ENCODE results near the gene BANP.
"Not testable (repeated sequence)": the region's sequence is repeated elsewhere in the genome, so short reads cannot be mapped to it uniquely, and the experiment has no call there.

BANP gene

DNA sequence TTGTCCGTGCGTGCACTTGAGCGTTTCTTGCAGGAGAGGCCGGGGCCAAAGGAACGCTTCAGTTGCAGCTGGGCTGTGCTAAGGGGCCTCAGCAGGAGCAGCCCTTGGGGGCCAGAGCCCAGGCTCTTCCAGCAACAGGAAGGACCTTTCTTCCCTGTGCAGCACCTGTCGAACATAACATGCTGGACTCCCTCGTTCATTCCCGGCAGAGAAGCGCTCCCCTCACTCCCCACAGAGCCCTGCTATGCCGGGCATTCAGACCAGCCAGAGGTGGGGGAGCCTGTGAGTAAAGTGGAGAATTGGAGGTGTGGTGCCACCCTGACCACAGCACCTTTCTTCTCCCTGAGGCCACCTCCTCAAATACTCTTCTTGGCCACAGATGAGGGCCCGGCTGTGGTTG lies 94.1 kb downstream of the BANP start:
- in situ Hi-C loops (cut with HindIII; ENCODE audit: low sequenced_read_pairs), result not testable (repeated sequence)

DNA sequence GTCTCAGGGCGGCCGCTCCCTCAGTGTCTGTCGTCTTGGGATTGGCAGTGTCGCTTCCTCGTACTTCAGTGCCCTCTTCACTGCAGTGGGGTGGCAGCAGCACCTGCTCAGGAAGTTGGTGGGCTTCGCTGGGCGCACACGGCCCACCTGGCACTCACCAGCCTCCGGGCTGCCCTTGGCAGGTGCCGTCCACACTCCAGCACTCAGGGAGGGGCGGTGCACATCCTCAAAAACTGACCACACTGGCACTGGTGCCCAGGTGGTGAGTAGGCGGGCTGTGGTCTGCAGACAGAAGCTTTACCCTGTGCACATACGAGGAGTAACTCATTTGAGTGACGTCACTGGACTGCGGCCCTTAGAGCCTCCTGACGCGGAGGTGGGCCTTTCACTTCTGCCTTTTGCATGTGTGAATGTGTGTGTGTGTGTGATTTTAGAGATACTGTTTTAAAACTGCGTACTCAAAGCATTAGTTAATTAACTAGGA lies 94.6 kb downstream of the BANP start:
- in situ Hi-C loops (cut with HindIII; ENCODE audit: low sequenced_read_pairs), result no loop called here

DNA sequence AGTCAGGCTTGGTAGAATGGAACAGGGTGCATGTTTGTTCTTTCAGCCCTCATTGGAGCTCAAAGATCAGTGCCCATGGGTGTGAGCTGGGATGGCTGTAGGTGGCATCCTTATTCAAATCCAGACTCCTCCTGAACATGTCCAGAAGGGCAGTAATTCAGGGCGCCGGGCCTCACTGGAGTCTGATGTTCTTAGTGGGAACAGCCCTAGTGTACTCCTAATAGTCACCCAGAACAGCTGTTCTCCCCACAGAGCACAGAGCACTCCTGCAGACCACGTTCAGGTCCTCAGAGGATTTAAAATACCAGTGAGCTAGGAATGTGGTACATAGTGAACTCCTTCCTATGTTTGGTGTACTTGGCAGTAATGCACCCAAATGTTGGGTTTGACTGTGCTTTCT lies 96.2 kb downstream of the BANP start:
- in situ Hi-C loops (cut with HindIII; ENCODE audit: low sequenced_read_pairs), result no loop called here

DNA sequence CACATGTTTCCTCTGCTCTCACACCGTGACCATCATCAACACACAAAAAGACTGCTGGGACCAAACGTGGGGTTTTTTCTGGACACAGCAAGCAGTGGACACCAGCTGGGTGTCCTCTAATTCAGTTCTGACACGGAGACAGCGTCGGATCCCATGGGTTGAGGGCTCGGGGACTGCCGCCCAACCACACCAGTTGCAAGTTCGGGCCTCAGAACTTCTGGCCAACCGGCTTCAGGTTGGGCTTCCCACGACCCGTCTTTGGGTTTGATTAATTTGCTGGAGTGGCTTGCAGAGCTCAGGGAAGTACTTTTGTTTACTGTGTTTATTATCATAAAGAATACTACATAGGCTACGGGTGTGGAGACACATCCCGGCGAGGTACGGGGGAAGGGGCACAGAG lies 97.8 kb downstream of the BANP start:
- in situ Hi-C loops (cut with HindIII; ENCODE audit: low sequenced_read_pairs), result no loop called here

DNA sequence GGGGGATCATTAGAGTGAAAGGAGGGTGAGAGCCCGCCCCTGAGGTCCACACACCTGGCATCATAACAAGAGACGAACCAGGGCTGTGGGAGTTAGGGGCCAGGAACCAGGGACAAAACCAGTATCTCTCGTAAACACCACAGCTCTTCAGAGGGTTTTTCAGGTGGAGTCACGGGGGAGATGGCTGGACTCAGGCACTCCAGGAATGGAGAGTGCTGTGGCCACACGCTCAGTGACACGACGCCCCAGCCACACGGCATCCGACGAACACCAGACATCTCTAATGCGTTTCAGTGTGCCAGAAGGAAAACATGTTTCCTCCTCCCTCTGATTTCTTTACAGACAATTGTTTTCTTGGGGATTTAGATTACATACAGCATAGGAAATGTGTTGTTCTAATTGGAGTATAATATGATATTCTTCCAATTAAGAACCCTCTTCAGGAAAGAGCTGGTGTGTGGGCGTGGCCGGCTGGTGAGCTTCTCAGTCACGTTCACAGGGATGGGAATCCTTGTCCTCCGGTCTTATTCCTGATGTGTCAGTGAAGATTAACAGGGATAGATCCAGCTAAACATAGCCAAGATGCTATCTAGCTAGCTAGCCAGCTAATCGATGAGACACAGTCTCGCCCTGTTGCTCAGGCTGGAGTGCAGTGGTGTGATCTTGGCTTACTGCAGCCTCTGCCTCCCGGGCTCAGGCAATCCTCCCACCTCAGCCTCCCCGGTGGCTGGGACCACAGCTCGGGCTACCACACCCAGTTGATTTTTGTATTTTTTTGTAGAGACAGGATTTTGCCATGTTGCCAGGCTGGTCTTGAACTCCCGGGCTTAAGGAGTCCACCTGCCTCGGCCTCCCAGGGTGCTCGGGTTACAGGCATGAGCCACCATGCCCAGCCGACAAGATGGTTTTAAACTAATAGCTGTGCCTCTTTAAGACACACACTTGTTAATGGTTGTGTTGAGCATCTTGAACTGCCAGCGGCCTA lies 98.6 kb downstream of the BANP start:
- in situ Hi-C loops (cut with HindIII; ENCODE audit: low sequenced_read_pairs), result no loop called here

DNA sequence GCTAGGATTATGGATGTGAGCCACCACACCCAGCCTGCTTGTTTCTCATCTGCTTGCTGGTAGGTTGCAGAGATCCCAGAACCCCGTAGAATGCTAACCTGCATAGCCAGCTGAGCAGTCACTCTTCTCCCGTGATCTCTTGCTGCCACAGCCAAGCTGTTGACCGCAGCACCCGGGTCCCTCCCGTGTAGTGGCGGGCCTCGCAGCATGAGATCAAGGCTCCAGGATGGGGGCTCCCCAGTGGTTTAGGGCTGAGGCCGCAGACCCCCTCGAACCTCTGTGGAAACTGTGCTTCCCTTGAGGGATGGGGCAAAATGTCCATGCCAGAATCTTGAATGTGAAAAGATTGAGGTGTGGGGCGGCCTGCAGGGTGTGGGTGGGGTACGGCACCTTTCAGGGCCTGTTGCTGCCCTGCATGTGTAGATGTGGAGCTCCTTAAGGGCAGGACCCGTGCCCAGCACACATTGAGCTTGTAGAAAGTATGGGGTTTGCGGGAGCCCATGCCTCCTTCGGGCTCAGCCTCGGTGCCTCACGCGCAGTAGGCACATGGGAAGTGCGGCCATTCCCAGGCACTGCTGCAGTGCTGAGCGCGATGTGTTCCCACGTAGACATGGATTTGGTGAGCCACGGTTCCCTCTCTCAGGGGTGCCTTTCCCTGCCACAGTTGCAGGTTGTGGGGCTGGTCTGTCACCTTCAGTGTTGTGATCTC lies 99.9 kb downstream of the BANP start:
- in situ Hi-C loops (cut with HindIII; ENCODE audit: low sequenced_read_pairs), result no loop called here

DNA sequence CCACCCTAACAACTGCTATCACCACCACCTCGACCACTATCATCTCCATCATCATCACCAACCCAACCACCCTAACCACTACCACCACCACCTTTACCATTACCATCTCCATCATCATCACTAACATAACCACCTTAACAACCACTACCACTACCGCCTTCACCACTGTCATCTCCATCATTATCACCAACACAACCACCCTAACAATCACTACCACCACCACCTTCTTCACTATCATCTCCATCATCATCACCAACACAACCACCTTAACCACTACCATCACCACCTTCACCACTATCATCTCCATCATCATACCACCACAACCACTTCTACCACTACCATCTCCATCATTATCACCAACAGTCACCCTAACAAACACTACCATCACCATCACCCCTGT lies 101.4 kb downstream of the BANP start:
- in situ Hi-C loops (cut with HindIII; ENCODE audit: low sequenced_read_pairs), result no loop called here

DNA sequence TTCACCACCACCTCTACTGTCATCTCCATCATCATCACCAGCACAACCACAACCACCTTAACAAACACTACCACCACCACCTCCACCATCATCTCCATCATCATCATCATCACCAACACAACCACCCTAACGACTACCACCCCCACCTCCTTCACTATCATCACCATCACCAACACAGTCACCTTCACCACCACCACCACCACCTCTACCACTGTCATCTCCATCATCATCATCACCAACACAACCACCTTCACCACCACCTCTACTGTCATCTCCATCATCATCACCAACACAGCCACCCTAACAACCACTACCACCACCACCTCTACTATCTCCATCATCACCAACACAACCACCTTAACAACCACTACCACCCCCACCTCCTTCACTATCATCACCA lies 102.2 kb downstream of the BANP start:
- in situ Hi-C loops (cut with HindIII; ENCODE audit: low sequenced_read_pairs), result not testable (repeated sequence)

DNA sequence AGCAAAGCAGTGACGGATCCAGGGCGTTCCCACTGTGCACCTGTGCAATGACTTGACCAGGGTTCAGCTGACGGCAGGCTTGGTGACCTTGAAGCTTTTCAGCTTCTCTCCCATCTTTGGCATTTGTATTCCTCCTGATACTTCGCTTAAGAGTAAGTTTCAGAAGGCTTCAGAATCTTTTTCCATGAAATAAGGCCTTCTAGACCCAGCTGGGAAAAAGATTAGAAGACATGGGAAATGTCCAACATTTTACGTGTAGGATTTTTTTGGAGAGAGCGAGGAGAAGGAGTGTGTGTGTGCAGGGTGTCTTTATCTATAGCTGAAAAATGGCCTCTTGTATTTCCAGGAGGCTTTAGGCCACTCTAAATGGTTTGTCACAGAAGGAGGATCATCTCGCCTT lies 104.1 kb downstream of the BANP start:
- in situ Hi-C loops (cut with HindIII; ENCODE audit: low sequenced_read_pairs), result no loop called here

DNA sequence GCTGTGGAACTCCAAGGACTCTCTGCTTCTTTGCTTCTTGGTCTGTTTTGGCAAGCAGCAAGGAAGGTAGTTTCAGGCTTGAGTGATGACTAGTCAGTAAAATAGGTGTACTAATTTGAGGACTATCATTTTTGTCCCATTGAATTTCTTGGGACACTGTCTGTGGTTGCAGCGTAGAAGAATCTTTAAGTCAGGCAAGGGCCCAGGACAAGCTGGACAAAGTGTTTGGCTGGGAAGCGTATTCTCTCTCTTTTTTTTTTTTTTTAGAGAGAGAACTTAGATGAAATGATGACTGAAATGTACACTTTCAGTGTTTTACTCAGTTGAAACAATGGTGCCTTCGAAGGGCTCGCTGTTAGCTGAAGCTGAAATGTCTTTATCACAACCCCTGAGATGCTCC lies 105.0 kb downstream of the BANP start:
- in situ Hi-C loops (cut with HindIII; ENCODE audit: low sequenced_read_pairs), result no loop called here

DNA sequence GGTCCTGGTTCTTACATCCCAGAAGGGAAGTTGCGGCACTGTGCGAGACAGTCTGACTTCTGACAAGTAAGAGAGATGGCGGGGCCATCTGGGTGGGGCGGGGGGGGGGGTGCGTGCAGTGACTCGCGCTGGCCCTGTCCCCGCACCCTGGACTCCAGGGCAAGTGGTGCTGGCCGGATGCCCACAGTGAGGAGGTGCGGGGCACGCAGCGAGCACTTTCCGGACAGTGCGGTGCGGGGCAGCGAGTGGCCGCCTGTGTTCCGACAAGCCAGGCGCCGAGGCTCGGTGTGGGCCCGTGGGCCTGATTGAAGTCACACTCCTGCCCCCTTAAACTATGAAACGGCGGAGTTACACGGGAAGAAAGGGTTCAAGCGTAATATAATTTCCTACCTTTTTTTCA lies 106.4 kb downstream of the BANP start:
- in situ Hi-C loops (cut with HindIII; ENCODE audit: low sequenced_read_pairs), result no loop called here

DNA sequence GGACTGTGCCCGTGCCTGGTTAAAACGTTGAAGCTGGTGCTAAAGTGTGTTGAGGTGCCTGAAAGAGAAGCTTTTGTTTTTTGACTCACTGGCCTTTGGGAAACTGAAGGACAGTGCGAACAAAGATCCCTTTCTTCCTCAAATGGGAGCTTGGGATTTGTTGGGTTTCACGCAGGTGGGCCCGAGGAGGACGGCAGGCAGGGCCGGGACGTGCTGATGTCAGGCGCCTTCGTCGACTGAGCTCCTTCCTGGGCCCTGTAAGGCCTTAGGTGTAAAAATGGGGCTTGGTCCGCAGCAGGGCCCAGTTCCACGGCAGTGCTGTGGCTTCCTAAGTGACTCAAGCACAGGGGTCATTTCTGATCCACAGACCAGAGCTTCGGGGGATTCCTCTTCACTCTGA lies 106.9 kb downstream of the BANP start:
- in situ Hi-C loops (cut with HindIII; ENCODE audit: low sequenced_read_pairs), result no loop called here

DNA sequence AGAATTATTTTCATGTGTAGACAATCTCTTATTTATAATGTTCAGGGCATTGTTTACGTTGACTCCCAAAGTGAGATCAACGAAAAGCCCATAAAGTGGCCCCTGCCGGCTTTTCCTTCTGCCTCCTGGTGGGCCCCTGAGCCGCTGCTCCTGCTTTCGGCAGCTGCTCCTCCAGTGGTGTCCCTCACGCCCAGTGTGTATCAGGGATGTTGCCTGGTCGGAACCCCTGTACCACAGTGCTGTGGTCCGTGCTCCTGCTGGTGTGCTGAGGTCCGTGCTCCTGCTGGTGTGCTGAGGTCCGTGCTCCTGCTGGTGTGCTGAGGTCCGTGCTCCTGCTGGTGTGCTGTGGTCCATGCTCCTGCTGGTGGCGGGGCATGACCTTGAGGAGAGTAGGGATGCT lies 107.6 kb downstream of the BANP start:
- in situ Hi-C loops (cut with HindIII; ENCODE audit: low sequenced_read_pairs), result no loop called here

DNA sequence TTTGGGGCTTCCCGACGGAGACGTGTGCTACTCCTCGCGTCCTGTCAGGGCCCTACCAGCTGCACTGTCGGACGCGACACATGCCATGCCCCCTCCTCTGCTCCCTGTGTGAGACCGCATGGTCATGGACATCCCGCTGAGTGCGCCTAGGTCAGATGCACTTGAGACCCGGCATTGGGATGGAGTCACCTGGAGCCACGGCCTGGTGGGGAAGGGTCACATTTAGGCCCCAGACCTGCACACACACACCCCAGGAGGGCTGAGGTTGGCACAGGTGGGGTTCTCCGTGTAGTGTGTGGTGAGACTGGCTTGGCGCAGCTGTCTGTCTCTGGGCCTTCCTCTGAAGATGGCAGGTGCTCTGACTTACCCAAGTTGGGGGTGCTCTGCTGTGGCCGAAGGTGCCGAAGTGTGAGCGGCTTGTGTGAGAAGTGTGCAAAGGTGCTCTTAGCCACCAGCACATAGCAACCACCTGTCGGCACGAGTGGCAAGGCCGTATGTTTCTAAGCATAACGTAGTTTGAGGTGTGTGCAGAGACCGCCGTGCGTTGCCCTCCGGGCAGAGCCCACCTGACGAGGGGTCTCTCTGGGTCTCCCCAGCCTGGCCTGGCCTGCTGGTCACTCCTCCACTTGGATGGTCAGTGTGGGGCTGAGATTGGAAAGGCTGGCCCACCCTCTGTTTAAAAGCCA lies 108.6 kb downstream of the BANP start:
- in situ Hi-C loops (cut with HindIII; ENCODE audit: low sequenced_read_pairs), result no loop called here

DNA sequence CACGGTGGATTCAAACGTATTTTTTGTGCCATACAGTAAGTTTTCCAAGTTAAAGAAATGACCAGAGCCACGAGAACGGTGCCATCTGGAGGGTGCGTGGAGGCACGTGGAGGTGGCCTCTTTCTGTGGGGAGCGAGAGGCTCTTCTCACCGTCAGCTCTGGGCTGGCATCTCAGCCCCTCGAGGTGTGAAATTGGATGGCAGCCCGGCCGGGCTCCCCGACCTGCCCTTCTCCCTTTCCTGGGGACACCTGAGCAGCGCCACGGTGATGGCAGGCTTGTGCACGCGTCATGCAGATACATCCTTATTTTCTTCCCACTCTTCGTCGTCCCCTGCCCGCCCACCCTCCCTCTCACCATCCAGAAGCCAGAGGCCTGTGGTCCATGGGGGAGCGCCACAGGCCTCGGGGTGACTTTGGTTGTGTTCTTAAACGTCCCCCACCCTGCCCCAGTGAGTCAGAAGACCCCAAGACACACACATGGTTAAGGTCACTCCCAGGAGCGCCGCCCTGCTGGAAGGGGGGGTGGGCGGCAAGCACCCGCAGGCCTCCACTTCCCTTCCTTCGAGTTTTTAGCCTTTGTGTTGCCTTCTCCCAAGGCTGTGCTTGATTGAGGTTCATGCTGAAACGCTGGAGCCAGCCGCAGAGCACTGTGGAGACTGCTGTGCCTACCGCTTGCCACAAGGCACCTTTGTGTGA lies 109.4 kb downstream of the BANP start:
- in situ Hi-C loops (cut with HindIII; ENCODE audit: low sequenced_read_pairs), result no loop called here

DNA sequence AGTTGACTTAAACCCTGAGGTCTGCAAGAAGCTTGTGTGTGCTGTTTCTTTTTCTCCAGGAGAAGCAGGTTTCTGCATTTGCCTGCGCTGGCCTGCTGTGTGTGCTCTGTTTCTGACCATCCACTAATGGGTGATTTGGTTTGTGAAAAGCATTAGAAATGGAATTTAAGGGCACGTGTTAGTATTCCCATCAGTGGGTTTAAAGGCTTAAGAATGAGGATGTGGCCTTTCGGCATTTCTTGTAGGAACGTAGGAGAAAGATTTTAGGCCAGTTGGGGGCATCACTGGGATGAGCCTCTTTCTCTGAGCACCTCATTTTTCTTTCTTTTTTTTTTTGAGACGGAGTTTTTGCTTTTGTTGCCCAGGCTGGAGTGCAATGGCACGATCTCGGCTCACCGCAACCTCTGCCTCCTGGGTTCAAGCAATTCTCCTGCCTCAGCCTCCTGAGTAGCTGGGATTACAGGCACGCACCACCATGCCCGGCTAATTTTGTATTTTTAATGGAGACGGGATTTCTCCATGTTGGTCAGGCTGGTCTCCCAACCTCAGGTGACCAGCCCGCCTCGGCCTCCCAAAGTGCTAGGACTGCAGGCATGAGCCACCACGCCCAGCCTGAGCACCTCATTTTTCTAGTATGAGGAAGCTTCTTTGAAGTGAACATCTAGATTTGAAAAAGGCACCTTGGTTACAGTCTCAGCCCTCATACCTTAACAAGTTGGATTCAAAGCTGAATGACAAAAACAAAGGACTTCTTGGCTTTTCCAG lies 110.3 kb downstream of the BANP start:
- in situ Hi-C loops (cut with HindIII; ENCODE audit: low sequenced_read_pairs), result no loop called here

DNA sequence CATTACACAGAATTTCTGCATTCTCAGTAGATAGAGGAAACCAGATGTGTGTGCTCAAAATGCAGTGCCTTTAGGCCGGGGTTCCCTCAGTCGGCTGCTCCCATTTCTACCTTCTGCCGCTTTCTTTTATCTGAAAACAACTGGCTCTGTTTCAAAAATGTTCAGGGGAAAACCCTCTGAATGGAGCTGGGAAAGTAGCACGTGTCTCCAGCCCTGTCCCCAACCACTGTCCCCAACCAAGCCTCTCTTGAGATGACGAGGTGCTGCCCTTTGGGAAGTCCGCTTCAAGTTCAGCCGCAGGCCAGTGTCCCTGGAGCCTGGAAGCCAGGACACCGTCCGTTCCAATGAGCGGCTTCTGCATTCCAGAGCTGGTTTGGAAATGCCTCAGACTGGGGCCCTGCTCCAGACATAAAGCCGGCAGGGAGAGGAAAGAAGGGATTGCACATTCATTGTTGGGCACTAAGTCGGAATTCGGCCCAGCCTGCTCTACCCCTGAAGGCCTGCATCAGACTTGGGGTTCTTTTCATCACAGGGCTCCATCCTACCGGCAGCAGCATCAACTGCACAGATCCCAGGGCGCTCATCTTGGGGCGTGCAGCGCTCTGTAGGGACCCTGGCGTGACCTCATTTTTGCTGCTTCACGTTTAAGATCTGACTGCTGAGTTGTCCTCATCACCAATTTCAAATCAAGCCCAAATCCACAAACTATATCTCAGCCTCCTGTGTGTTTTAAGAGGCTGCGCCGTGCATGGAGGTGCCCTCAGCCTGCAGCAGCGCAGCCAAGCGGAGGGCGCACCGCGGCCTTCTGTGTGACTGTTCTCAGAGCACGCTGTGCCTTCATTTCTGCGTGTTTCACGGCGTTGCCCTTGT lies 111.3 kb downstream of the BANP start:
- in situ Hi-C loops (cut with HindIII; ENCODE audit: low sequenced_read_pairs), result no loop called here

DNA sequence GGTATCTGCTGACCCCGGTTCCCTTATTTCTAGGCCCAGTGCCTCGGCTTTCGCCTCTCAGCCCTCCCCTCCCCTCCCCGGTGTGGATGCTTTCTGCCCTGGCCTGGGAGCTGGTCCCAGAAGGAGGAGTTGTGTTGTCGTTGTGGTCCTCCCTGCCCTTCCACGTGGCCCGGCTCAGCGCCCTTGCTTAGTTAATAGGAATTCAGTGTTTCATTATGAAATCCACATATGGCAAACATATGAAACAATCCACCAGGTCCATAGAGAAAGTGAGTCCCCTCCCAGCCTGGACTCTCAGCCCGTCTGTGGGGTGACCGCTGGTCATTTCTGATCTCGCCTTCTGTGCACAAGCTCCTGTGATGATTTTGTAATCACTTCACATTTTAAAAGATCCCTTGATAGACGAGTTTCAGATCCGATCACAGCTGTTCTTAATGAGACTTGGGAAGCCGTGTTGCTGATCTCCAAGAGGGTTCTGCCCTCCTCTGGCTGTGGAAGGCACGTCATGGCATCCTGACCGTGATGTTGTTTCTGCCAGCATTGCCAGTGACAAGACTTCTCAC lies 112.1 kb downstream of the BANP start:
- in situ Hi-C loops (cut with HindIII; ENCODE audit: low sequenced_read_pairs), result no loop called here
